Epithelial cell of esophagus (primary cell): ENCODE data around the gene GPRIN3.
A peak's percentile ranks its signal among the peaks of the same experiment; 100 is the strongest.

Experiments
- DNase-seq: peaks from one replicate; pipeline ENCODE4 v3.0.0; 2010; ENCODE audit warnings: low read depth
- H3K4me3 ChIP-seq: 2 replicates; pipeline ENCODE4 v1.5.1; 2011; ENCODE audit warnings: mild to moderate bottlenecking, low read length, control low read depth
- TF ChIP-seq, protein P1 (sequence below): IDR thresholded peaks from 2 replicates; pipeline ENCODE4 v1.5.1; 2011; ENCODE audit warnings: low read depth, mild to moderate bottlenecking, low read length, control low read depth, inconsistent platforms; ENCODE audit not compliant: insufficient read depth; ENCODE audit errors: missing control alignments

The GPRIN3 gene

DNA sequence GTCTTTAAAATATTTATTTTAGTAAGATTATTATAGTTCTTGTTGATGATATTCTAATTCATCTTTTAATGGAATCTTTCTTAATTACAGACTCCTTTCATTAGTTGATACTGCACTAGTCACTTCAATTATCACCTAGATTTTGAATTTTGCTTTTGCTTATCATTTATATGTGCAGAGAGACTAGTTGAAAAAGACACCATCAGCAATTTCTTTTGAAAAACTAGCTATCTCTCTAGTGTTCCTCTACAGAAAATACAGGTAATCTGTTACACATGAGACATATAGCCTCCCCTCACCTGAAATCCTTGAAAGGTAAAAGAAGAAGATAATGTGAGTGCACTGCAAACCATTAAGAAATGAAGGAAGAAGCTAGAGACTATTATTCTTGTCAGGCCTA is 31.3 kb downstream of the GPRIN3 start:
- TF ChIP-seq, protein P1, sequence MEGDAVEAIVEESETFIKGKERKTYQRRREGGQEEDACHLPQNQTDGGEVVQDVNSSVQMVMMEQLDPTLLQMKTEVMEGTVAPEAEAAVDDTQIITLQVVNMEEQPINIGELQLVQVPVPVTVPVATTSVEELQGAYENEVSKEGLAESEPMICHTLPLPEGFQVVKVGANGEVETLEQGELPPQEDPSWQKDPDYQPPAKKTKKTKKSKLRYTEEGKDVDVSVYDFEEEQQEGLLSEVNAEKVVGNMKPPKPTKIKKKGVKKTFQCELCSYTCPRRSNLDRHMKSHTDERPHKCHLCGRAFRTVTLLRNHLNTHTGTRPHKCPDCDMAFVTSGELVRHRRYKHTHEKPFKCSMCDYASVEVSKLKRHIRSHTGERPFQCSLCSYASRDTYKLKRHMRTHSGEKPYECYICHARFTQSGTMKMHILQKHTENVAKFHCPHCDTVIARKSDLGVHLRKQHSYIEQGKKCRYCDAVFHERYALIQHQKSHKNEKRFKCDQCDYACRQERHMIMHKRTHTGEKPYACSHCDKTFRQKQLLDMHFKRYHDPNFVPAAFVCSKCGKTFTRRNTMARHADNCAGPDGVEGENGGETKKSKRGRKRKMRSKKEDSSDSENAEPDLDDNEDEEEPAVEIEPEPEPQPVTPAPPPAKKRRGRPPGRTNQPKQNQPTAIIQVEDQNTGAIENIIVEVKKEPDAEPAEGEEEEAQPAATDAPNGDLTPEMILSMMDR: no peak
- no peak for DNase-seq

DNA sequence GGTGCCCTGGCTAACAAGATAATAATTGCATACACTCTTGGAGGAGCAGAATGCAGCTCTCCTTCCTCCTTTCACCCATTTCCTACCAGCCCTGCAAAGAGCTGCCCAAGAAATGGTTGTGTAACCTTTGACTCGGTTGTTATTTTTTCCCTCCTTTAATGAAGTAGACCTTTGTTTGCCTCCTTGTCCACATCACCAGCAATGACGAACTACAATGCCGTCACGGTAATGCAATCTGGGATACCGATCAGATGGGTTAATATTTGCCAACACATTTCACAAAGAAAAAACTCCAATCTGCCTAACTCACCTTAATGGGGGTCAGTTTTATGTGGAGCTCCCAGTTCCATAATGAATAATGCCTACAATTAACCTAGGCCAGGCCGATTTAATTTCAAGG is 32.0 kb downstream of the GPRIN3 start:
- no peak for DNase-seq
- no peak overlapping the region for H3K4me3 ChIP-seq
- TF ChIP-seq, protein P1: no peak

More for the DNA sequence above, 31.3 kb downstream of the GPRIN3 start:
- H3K4me3 ChIP-seq: no peak overlapping the region

DNA sequence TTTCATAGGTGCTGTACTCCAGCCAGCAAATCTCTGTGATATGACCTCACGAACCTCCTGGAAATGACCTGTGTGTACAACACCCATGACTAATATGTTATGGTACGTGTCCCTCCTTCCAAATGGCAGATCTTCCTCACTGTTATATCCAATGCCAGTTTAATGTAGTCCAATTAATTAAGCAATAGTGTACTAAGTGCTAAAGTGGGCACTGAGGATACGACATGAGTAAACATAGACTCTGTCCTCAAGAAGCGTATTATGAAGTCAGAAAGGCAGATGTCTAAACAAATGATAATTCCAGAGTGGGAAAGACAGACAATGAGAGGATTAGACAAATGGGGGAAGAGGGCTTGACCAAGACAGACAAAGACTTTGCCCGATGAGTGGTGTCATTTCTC is 33.9 kb downstream of the GPRIN3 start:
- DNase-seq: peak; percentile 34
- H3K4me3 ChIP-seq: no peak overlapping the region
- TF ChIP-seq, protein P1: no peak

DNA sequence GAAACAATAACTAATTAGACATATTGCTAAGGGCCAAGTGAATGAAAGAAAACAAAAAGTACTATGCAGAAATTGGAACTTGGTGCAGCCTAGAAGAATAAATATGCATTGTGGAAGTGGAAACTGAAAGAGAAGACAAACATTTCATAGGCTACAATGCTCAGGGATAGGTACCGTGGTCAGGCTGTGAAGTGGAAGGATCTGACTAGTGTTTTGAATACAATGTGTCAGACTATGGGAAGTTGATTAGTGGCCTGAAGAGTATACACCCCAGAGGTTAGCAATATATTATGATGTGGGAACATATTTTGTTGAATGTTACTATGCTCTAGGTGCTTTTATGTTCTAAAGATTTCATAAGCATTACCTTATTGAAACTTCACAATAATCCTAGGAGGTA is 36.8 kb downstream of the GPRIN3 start:
- H3K4me3 ChIP-seq: no peak overlapping the region
- no peak for DNase-seq
- TF ChIP-seq, protein P1: no peak

DNA sequence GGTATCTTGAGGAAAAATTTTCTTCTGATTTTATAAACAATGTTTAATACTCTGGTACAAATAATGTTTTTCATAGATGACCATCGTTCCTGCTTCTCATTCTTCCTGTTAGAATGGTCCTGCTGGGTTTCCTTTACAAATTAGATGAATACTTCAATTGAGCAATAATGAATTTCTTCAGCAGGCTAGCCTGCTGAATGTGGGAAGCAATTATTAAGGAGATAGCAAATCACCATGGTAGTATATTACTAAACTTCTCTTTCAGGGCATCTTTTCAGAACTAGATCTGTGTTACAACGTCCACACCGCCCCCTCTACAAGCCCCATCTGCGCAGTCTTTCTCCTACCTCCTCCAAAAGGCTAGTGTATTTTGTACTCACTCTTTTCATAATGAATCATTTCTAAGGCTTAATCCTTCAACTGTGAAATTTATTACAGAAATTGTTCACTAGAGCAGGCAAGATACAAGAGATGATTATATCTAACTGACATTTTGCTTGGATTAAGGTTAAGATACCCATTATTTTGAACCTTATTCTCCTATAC is 38.4 kb downstream of the GPRIN3 start:
- DNase-seq: no peak
- no peak overlapping the region for H3K4me3 ChIP-seq
- TF ChIP-seq, protein P1: no peak

DNA sequence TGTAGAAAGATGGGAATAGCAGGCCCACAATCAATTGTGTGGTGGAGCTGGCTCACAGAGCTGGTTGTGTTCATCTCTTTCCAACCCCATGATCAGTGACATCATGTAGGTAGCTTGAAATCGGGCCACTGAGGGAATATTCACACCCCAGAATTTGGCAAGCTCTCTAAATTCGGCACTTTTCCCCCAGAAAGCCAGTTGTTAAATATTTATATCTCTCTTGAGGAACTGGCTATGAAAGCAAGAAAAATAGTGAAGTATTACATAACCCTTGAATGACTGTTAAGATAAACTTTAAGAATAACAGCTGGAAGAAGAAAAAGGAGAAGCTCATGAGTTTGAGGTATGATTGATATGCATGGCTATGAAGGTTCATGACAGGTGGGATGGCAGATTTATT is 38.9 kb downstream of the GPRIN3 start:
- TF ChIP-seq, protein P1: no peak
- no peak for DNase-seq
- H3K4me3 ChIP-seq: no peak overlapping the region

DNA sequence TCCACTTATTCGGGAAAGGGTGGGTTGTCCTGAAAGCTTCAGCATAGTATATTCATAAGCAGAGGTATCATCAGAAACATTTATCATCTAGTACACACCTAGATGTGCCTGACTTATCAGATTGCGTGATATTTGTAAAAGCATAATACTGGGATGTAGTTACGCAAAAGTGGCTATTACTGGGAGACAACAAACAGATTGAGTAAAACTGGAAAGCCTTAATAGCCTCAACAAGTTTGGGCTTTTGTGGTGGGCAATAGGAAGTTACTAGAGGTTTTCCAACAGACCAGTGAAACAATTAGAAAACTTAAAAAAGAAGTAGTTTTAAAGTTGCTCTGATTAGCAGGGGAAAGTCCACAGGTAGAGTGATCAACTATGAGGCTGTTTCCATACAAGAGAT is 39.8 kb downstream of the GPRIN3 start:
- H3K4me3 ChIP-seq: no peak overlapping the region
- TF ChIP-seq, protein P1: no peak
- DNase-seq: no peak
